HepG2 (cell line): ENCODE measurements around the gene MYLK3. TPM values are rescaled to one million over a fixed set of nuclear protein-coding genes. Genes with fewer than 3 reads are reported as not detected.

Source experiments
- ATAC-seq: fragments of 200-7000 bp; cut with Tn5 transposase; 3 replicates; pipeline ENCODE4 v1.9.1; 2020; ENCODE audit warnings: mild to moderate bottlenecking, moderate library complexity
- BruUV-seq: library from RNA; stranded (reverse); fragments of 400-500 nt; replicated peaks from 2 replicates; lab custom pipeline; 2021; lab: Mats Ljungman, UMichigan
- CTCF ChIA-PET: fragments of 300-600 bp; formaldehyde crosslinking; extraction: SDS; loops from one replicate; lab custom pipeline; 2021; ENCODE audit warnings: low total read pairs, inconsistent platforms, low intra/inter-chr PET ratio; lab: Yijun Ruan, JAX
- POLR2A ChIA-PET: fragments of 350-600 bp; sonication (Branson Sonifier 250); formaldehyde crosslinking; loops from one replicate; lab custom pipeline; 2020; ENCODE audit warnings: antibody characterized with exemption, inconsistent platforms; lab: Yijun Ruan, JAX
- DNase-seq: peaks from one replicate; pipeline ENCODE4 v3.0.0-alpha.2; 2015; ENCODE audit warnings: low spot score
- FAIRE-seq: peaks from 3 replicates; lab custom pipeline; 2011; peaks lifted over from hg19 to GRCh38; lab: Jason Lieb, UNC
- H2AFZ ChIP-seq: one replicate; pipeline ENCODE4 v1.6.1; 2011; ENCODE audit warnings: low read length, inconsistent platforms
- H3K27ac ChIP-seq: fragments of 300-600 bp; 3 replicates; pipeline ENCODE4 v1.8.0; 2011; ENCODE audit warnings: mixed run types, mild to moderate bottlenecking, mixed read lengths, low read length, inconsistent platforms; ENCODE audit not compliant: insufficient read depth; ENCODE audit errors: extremely low read length
- H3K27me3 ChIP-seq, 2 experiments: fragments of 200-600 bp in 1 of 2; 2 replicates in 1 of 2; 3 replicates in 1 of 2; pipeline versions ENCODE4 v1.6.0 to v1.8.0; 2011; ENCODE audit warnings: low read length in 2 of 2, mild to moderate bottlenecking in 2 of 2, moderate library complexity in 2 of 2, inconsistent platforms in 1 of 2; ENCODE audit not compliant: insufficient read depth in 2 of 2, control insufficient read depth in 1 of 2
- H3K36me3 ChIP-seq, 2 experiments: fragments of 200-600 bp in 1 of 2; replicated peaks in 1 of 2; 2 replicates in 1 of 2; 3 replicates in 1 of 2; pipeline versions ENCODE4 v1.5.1 to v1.8.0; 2011; ENCODE audit warnings: low read length in 2 of 2, inconsistent platforms in 1 of 2; ENCODE audit not compliant: insufficient read depth in 2 of 2, control insufficient read depth in 1 of 2
- H3K4me1 ChIP-seq: 2 replicates; pipeline ENCODE4 v1.5.1; 2012; ENCODE audit warnings: low read length, inconsistent platforms; ENCODE audit not compliant: insufficient read depth
- H3K4me2 ChIP-seq: 2 replicates; pipeline ENCODE4 v1.6.0; 2011; ENCODE audit warnings: low read depth, low read length, inconsistent platforms
- H3K4me3 ChIP-seq, 3 experiments: fragments of 200-600 bp in 1 of 3; sonication (generic), shearing (Covaris generic) in 1 of 3; replicated peaks in 1 of 3; 2 replicates each; pipeline ENCODE4 v1.5.1; 2011 to 2016; ENCODE audit warnings: low read length in 3 of 3, inconsistent platforms in 2 of 3, low read depth in 2 of 3, mild to moderate bottlenecking in 2 of 3, control low read depth in 1 of 3, mixed read lengths in 1 of 3; ENCODE audit not compliant: insufficient read depth in 1 of 3
- H3K79me2 ChIP-seq: one replicate; pipeline ENCODE4 v1.6.1; 2011; ENCODE audit warnings: low read length, inconsistent platforms; ENCODE audit not compliant: insufficient read depth
- H3K9ac ChIP-seq: 2 replicates; pipeline ENCODE4 v1.6.0; 2011; ENCODE audit warnings: mild to moderate bottlenecking, low read depth, low read length, inconsistent platforms; ENCODE audit not compliant: insufficient read depth
- H3K9me3 ChIP-seq: 2 replicates; pipeline ENCODE4 v1.5.1; 2012; ENCODE audit warnings: mild to moderate bottlenecking, low read length
- H4K20me1 ChIP-seq: 2 replicates; pipeline ENCODE4 v1.6.0; 2011; ENCODE audit warnings: inconsistent platforms, mild to moderate bottlenecking, low read length, moderate library complexity; ENCODE audit not compliant: insufficient read depth
- BCLAF1 ChIP-seq: fragments of 450-650 bp; IDR thresholded peaks from 2 replicates; pipeline ENCODE4 v1.6.1; 2017; ENCODE audit warnings: mild to moderate bottlenecking
- ELF1 ChIP-seq: sonication (generic); formaldehyde crosslinking; IDR thresholded peaks from 2 replicates; pipeline ENCODE4 v1.4.0; 2020; ENCODE audit warnings: missing genetic modification reagents
- GABPA ChIP-seq, 2 experiments: IDR thresholded peaks; 2 replicates each; pipeline ENCODE4 v1.6.1; 2011 to 2016; ENCODE audit warnings: low read depth in 2 of 2, low read length in 1 of 2, missing biosample characterization in 1 of 2, missing genetic modification characterization in 1 of 2
- JUN ChIP-seq: sonication (generic); formaldehyde crosslinking; IDR thresholded peaks from 2 replicates; pipeline ENCODE4 v1.4.0; 2020; ENCODE audit warnings: mild to moderate bottlenecking, missing genetic modification reagents
- MXI1 ChIP-seq: IDR thresholded peaks from 3 replicates; pipeline ENCODE4 v1.6.1; 2012; ENCODE audit warnings: low read depth, low read length, inconsistent platforms, borderline replicate concordance
- NCOR1 ChIP-seq: fragments of 200-600 bp; sonication (generic); IDR thresholded peaks from 2 replicates; pipeline ENCODE4 v1.7.0; 2017; ENCODE audit warnings: antibody characterized with exemption, low read length, borderline replicate concordance
- PBX2 ChIP-seq: IDR thresholded peaks from 2 replicates; pipeline ENCODE4 v1.6.1; 2016; ENCODE audit warnings: control low read depth
- RXRA ChIP-seq: sonication (generic); formaldehyde crosslinking; IDR thresholded peaks from 2 replicates; pipeline ENCODE4 v1.5.1; 2020; ENCODE audit warnings: missing genetic modification reagents
- SALL2 ChIP-seq: sonication (generic); formaldehyde crosslinking; IDR thresholded peaks from 2 replicates; pipeline ENCODE4 v1.8.1; 2023; ENCODE audit warnings: mild to moderate bottlenecking, missing genetic modification reagents, inconsistent platforms
- WIZ ChIP-seq: sonication (generic); formaldehyde crosslinking; IDR thresholded peaks from 2 replicates; pipeline ENCODE4 v1.5.1; 2020; ENCODE audit warnings: mild to moderate bottlenecking, missing genetic modification reagents
- ZNF564 ChIP-seq: sonication (generic); formaldehyde crosslinking; IDR thresholded peaks from 2 replicates; pipeline ENCODE4 v1.8.1; 2023; ENCODE audit warnings: mild to moderate bottlenecking, missing genetic modification reagents
- ZNF674 ChIP-seq: sonication (generic); formaldehyde crosslinking; IDR thresholded peaks from 2 replicates; pipeline ENCODE4 v1.5.0; 2020; ENCODE audit warnings: low read depth, mild to moderate bottlenecking, missing genetic modification reagents
- WGBS: methylation state at CpG from one replicate; pipeline ENCODE4 v1.1.6; 2017; ENCODE audit warnings: low lambda C conversion rate; 5-methylcytosine and 5-hydroxymethylcytosine counted together
- in situ Hi-C: cut with HindIII; loops from 2 replicates; pipeline ENCODE4 v1.10.0; 2017; ENCODE audit warnings: low pct_unique_long_range_greater_than_20kb; ENCODE audit not compliant: extremely low pct_ligation_motif_present
- intact Hi-C: fragments of 100-400 bp; cut with micrococcal nuclease; formaldehyde crosslinking; loops from one replicate; pipeline ENCODE4 v1.10.0; 2022; ENCODE audit not compliant: unreplicated experiment
- polyA plus RNA-seq, 8 experiments: library from polyadenylated mRNA; depleted of rRNA in 3 of 8; stranded (reverse) in 7 of 8; unstranded in 1 of 8; fragments of >200 nt; fragmentation: Illumina TruSeq in 4 of 8; extraction: Trizol in 4 of 8; gene quantifications; 2 replicates each; pipeline versions ENCODE4 v1.2.1 to v1.2.3, GENCODE V29; 2011 to 2016; ENCODE audit warnings: low read depth in 4 of 8, missing spikeins in 1 of 8, mixed read lengths in 1 of 8; ENCODE audit not compliant: insufficient read depth in 1 of 8
- total RNA-seq, 5 experiments: library from RNA; depleted of rRNA; stranded (reverse); fragments of >200 nt; fragmentation: Illumina TruSeq; extraction: Trizol; gene quantifications; 2 replicates each; pipeline ENCODE4 v1.2.3, GENCODE V29; 2016; ENCODE audit warnings: low read depth in 1 of 5
- TF ChIP-seq, protein P1 (sequence below): sonication (generic); formaldehyde crosslinking; IDR thresholded peaks from 2 replicates; pipeline ENCODE4 v1.4.0; 2020; ENCODE audit warnings: missing genetic modification reagents
- TF ChIP-seq, protein P2 (sequence below): IDR thresholded peaks from 2 replicates; pipeline ENCODE4 v1.6.1; 2016; ENCODE audit warnings: low read depth, control low read depth

MYLK3 gene
- total and polyA plus RNA-seq, 2 of the 13 experiments (the other 11 are each of a cell fraction or from before 2014, with no cell fraction given): 0.04 to 0.18 TPM

DNA sequence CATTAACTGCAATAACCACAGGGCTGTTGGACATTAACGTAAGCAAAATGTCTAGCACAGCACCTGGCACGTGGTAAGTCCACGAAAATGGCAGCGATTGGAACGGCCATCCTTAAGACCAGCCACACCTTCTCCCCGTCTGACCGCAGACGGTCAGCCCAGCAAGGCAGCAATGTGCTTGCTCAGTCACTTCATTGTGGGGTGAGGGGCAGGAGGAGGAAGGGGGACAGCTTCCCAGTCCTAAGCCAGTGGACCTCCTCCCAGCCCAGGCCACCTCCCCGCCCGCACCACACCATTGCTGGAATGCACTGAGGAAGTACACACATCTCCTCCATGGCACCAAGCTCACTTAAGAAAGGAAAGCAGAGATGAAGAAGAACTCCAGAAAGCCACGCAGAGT lies 8.6 kb upstream of the MYLK3 start:
- 55% methylated on average over 9 of the region's 11 CpGs for WGBS
- no peak overlapping the region for H3K4me3 ChIP-seq

More for the DNA sequence above, 8.6 kb upstream of the MYLK3 start:
- H3K9me3 ChIP-seq: no peaks in the 10 kb centered on the region
- POLR2A ChIA-PET: no interaction called here
- no peak for FAIRE-seq
- no peaks in the 10 kb centered on the region for H3K79me2 ChIP-seq
- no peaks in the 10 kb centered on the region for H3K36me3 ChIP-seq
- H4K20me1 ChIP-seq: no peaks in the 10 kb centered on the region
- no peak overlapping the region for H3K27ac ChIP-seq
- DNase-seq: no peak
- in situ Hi-C loops: no loop called here
- no TSS peak for BruUV-seq
- H3K4me2 ChIP-seq: no peak overlapping the region
- ATAC-seq: no peak
- no peak overlapping the region for H3K9ac ChIP-seq
- peaks cover 13 to 52% of the 10 kb centered on the region in 2 experiments; a peak in 4 of 5 replicates for H3K27me3 ChIP-seq
- TF ChIP-seq MXI1: no peak
- no peak for TF ChIP-seq RXRA (CRISPR knock-in tag)
- TF ChIP-seq GABPA (IDR thresholded peaks at IDR 0.05; ENCODE audit: low read depth, low read length): no peak
- no peak for TF ChIP-seq GABPA (CRISPR knock-in tag; IDR thresholded peaks at IDR 0.05; ENCODE audit: low read depth)
- no peak for TF ChIP-seq ELF1 (CRISPR knock-in tag)
- no peak for TF ChIP-seq SALL2
- TF ChIP-seq, protein P1, sequence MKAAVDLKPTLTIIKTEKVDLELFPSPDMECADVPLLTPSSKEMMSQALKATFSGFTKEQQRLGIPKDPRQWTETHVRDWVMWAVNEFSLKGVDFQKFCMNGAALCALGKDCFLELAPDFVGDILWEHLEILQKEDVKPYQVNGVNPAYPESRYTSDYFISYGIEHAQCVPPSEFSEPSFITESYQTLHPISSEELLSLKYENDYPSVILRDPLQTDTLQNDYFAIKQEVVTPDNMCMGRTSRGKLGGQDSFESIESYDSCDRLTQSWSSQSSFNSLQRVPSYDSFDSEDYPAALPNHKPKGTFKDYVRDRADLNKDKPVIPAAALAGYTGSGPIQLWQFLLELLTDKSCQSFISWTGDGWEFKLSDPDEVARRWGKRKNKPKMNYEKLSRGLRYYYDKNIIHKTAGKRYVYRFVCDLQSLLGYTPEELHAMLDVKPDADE (CRISPR knock-in tag): no peak
- TF ChIP-seq JUN (CRISPR knock-in tag): no peak
- no peak for TF ChIP-seq PBX2 (CRISPR knock-in tag)
- TF ChIP-seq, protein P2, sequence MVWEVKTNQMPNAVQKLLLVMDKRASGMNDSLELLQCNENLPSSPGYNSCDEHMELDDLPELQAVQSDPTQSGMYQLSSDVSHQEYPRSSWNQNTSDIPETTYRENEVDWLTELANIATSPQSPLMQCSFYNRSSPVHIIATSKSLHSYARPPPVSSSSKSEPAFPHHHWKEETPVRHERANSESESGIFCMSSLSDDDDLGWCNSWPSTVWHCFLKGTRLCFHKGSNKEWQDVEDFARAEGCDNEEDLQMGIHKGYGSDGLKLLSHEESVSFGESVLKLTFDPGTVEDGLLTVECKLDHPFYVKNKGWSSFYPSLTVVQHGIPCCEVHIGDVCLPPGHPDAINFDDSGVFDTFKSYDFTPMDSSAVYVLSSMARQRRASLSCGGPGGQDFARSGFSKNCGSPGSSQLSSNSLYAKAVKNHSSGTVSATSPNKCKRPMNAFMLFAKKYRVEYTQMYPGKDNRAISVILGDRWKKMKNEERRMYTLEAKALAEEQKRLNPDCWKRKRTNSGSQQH: no peak
- no peak for TF ChIP-seq WIZ (CRISPR knock-in tag)
- TF ChIP-seq ZNF674 (CRISPR knock-in tag): no peak
- TF ChIP-seq NCOR1: no peak
- no peak for TF ChIP-seq BCLAF1
- no peak for TF ChIP-seq ZNF564 (CRISPR knock-in tag)
- CTCF ChIA-PET: no interaction called here
- peaks cover 20% of the 10 kb centered on the region for H3K4me1 ChIP-seq
- intact Hi-C loops: no loop called here
- H2AFZ ChIP-seq: no peak overlapping the region
